HL-60 (cell line): ENCODE data around the gene NFILZ.

ENCODE experiments used
- DNase-seq, 2 experiments: peaks; one replicate each; pipeline ENCODE4 v3.0.0-alpha.2; 2010 to 2020; ENCODE audit warnings: low read depth in 1 of 2, low spot score in 1 of 2
- H3K27ac ChIP-seq: fragments of 250-450 bp; sonication (Bioruptor Pico); replicated peaks from 2 replicates; pipeline ENCODE4 v1.5.1; 2020; ENCODE audit warnings: mild to moderate bottlenecking, moderate library complexity
- H3K27me3 ChIP-seq: fragments of 250-450 bp; sonication (Bioruptor Pico); 2 replicates; pipeline ENCODE4 v1.5.1; 2021; ENCODE audit warnings: mild to moderate bottlenecking, moderate library complexity; ENCODE audit not compliant: insufficient read depth, poor library complexity, severe bottlenecking
- H3K4me3 ChIP-seq: replicated peaks from 2 replicates; pipeline ENCODE4 v1.5.1; 2011; ENCODE audit warnings: mild to moderate bottlenecking, control low read depth, low read length; ENCODE audit not compliant: insufficient read depth
- GABPA ChIP-seq: IDR thresholded peaks from 2 replicates; pipeline ENCODE4 v1.6.1; 2012; ENCODE audit warnings: low read depth
- POLR2AphosphoS5 ChIP-seq: IDR thresholded peaks from 2 replicates; pipeline ENCODE4 v1.6.1; 2012; ENCODE audit warnings: low read depth
- SPI1 ChIP-seq: IDR thresholded peaks from 2 replicates; pipeline ENCODE4 v1.6.1; 2012; ENCODE audit warnings: low read depth, mild to moderate bottlenecking, borderline replicate concordance
- TF ChIP-seq, protein P1 (sequence below): IDR thresholded peaks from 2 replicates; pipeline ENCODE4 v1.6.1; 2012; ENCODE audit warnings: low read depth; ENCODE audit not compliant: insufficient replicate concordance
- TF ChIP-seq, protein P2 (sequence below): IDR thresholded peaks from one replicate; pipeline ENCODE4 v1.5.1; 2011; ENCODE audit warnings: low read length, control low read depth, inconsistent platforms; ENCODE audit not compliant: insufficient read depth

Gene NFILZ

GRCh38 chr19:8612807-8613171, 17.6 kb upstream of the NFILZ start:
- Histone ChIP-seq H3K4me3 (no peak overlapping the region), H3K27me3 (no peaks in the 10 kb centered on the region), H3K27ac (no peak overlapping the region)
- TF ChIP-seq, protein P1, sequence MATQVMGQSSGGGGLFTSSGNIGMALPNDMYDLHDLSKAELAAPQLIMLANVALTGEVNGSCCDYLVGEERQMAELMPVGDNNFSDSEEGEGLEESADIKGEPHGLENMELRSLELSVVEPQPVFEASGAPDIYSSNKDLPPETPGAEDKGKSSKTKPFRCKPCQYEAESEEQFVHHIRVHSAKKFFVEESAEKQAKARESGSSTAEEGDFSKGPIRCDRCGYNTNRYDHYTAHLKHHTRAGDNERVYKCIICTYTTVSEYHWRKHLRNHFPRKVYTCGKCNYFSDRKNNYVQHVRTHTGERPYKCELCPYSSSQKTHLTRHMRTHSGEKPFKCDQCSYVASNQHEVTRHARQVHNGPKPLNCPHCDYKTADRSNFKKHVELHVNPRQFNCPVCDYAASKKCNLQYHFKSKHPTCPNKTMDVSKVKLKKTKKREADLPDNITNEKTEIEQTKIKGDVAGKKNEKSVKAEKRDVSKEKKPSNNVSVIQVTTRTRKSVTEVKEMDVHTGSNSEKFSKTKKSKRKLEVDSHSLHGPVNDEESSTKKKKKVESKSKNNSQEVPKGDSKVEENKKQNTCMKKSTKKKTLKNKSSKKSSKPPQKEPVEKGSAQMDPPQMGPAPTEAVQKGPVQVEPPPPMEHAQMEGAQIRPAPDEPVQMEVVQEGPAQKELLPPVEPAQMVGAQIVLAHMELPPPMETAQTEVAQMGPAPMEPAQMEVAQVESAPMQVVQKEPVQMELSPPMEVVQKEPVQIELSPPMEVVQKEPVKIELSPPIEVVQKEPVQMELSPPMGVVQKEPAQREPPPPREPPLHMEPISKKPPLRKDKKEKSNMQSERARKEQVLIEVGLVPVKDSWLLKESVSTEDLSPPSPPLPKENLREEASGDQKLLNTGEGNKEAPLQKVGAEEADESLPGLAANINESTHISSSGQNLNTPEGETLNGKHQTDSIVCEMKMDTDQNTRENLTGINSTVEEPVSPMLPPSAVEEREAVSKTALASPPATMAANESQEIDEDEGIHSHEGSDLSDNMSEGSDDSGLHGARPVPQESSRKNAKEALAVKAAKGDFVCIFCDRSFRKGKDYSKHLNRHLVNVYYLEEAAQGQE, result no peak
- TF ChIP-seq SPI1 (no peak), POLR2AphosphoS5 (no peak), GABPA (no peak)
- TF ChIP-seq, protein P2, sequence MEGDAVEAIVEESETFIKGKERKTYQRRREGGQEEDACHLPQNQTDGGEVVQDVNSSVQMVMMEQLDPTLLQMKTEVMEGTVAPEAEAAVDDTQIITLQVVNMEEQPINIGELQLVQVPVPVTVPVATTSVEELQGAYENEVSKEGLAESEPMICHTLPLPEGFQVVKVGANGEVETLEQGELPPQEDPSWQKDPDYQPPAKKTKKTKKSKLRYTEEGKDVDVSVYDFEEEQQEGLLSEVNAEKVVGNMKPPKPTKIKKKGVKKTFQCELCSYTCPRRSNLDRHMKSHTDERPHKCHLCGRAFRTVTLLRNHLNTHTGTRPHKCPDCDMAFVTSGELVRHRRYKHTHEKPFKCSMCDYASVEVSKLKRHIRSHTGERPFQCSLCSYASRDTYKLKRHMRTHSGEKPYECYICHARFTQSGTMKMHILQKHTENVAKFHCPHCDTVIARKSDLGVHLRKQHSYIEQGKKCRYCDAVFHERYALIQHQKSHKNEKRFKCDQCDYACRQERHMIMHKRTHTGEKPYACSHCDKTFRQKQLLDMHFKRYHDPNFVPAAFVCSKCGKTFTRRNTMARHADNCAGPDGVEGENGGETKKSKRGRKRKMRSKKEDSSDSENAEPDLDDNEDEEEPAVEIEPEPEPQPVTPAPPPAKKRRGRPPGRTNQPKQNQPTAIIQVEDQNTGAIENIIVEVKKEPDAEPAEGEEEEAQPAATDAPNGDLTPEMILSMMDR, result no peak
- no peak for DNase-seq

GRCh38 chr19:8614455-8614854, 16.0 kb upstream of the NFILZ start:
- no peaks in the 10 kb centered on the region for H3K27me3 ChIP-seq
- no peak overlapping the region for H3K27ac ChIP-seq
- TF ChIP-seq SPI1 (no peak), POLR2AphosphoS5 (no peak), GABPA (no peak)
- TF ChIP-seq, protein P2, result no peak
- TF ChIP-seq, protein P1, result no peak
- no peak overlapping the region for H3K4me3 ChIP-seq
- no peak for DNase-seq

GRCh38 chr19:8615024-8615423, 15.4 kb upstream of the NFILZ start:
- no peak overlapping the region for H3K27ac ChIP-seq
- TF ChIP-seq, protein P2, result no peak
- TF ChIP-seq GABPA, result no peak
- TF ChIP-seq POLR2AphosphoS5, result no peak
- TF ChIP-seq SPI1, result no peak
- TF ChIP-seq, protein P1, result no peak
- DNase-seq, result no peak
- no peaks in the 10 kb centered on the region for H3K27me3 ChIP-seq
- H3K4me3 ChIP-seq, result no peak overlapping the region
